Measurements from ENCODE around the gene LRP1B.
"Not testable (repeated sequence)": the region's sequence is repeated elsewhere in the genome, so short reads cannot be mapped to it uniquely, and the experiment has no call there.

The LRP1B gene

DNA sequence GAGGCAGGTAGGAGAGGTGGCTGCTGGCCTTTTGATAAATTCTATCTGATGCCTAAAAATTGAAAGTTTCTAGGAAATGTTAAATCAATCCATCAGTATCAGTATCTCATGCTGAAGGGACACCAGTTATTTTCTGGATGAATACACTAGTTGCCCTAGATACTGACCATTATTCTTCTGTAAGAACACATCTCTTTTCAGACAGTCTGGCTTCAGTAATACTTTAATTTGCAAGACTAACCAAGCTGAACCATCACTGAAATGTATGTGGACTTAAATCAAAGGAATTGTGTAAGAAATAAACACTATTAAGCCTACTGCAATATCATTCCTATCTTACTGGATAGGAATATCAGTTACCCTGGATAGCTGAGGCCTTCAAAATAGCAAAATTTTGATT, 1546.3 kb downstream of the LRP1B start:
- no peak overlapping the region for H3K4me3 ChIP-seq (ENCODE audit: low read length)
- TF ChIP-seq ZNF274 (IDR thresholded peaks at IDR 0.05; ENCODE audit: low read depth, low read length) = no peak

DNA sequence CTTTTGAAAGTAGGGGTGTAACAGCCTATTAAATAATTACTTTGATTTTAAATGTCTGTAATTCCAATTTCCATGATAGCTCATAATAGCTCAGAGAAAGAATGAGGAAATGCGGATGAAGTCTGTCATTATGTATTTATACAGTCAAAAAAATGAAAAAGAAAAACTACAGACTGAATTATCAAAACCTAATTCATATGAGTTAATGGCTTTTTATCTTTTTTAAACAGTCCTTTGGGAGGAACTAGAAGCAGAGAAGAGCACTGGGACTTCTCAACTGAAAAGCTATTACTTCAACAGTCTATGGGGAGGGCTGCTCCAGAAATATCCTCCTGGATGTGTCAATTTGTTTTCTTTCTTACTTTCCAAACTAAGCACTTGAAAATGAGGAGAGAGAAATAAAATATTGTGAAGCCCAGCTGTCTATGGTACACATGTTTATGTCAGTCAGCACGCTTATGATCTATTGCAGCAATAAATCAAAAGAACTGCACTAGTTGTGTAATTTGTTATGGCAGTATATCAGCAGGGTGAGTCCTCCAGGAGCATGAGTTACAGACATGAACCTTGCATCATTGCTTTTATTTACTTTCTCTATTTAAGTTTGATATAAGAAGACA, 1550.2 kb downstream of the LRP1B start:
- no peak overlapping the region for H3K4me3 ChIP-seq (ENCODE audit: low read length)
- no peak for TF ChIP-seq ZNF274 (IDR thresholded peaks at IDR 0.05; ENCODE audit: low read depth, low read length)

DNA sequence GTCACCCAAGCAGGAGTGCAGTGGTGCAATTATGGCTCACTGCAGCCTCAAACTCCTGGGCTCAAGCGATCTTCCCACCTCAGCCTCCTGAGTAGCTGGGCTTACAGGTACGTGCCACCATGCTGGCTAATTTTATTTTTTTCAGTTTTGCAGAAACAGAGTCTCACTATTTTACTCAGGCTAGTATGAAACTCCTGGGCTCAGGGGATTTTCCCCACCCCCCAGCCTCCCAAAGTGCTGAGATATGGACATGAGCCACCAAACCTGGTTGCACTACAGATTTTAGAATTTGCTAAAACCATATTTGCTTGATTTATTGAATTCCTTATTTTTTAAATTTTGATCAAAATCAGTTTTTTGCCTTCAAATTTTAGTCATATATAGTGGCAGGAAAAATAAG, 1553.4 kb downstream of the LRP1B start:
- no peak for TF ChIP-seq ZNF274 (IDR thresholded peaks at IDR 0.05; ENCODE audit: low read depth, low read length)
- no peak overlapping the region for H3K4me3 ChIP-seq (ENCODE audit: low read length)

DNA sequence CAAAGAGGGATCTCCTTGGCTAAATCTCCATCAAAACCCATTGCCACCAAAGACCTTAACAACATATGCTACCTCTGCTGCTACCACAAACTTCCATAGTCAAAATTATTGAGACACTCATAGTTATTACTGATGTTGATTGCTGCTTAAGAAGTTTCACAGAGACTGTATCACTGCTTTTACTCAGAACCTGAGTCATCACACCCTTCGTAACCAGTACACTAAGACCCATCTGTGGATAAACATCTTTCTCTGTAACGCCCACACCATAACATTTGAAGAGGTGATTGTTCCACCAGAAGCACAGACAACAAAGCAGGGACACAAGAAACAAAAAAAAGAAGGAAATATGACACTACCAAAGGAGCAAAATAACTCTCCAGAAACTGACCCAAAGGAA, 1563.1 kb downstream of the LRP1B start:
- no peak for TF ChIP-seq ZNF274 (IDR thresholded peaks at IDR 0.05; ENCODE audit: low read depth, low read length)
- H3K4me3 ChIP-seq (ENCODE audit: low read length) = no peak overlapping the region

DNA sequence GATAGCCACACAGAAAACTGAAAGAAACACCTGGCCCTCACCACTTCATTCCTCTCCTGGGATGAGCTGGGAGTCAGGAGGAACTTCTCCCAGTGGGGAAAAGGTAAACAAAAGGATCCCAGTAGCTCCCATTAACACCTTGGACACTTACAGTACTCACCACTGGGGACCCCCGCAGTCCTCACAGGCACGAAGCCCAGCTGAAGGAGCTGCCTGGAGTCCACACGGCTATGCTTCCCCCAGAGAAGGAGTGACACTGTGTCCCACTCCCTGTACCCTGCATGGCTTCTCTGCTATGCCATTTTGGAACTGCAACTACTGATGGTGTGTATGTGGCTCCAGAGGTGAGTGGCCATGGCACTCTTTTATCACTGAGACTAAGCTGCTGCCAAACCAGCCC, 1565.1 kb downstream of the LRP1B start:
- TF ChIP-seq ZNF274 (IDR thresholded peaks at IDR 0.05; ENCODE audit: low read depth, low read length) = no peak

DNA sequence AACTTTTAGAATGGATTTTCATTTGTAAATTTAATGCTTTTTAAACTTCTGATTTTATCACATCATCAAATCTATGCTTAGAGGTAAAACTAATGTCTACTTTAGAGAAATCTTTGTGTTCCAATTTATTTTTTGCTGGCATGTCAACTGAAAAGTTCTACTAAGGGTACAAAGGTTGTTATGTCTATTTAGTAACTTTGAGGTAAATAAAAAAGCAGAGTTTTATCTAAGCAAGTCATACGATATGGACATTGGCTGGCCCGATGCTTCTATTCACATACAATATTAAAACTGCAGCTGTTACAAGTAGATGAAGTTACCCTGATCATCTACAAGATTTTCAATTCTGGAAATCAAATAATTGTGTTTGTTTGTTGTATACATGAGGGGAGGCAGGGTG, 1575.1 kb downstream of the LRP1B start:
- H3K4me3 ChIP-seq (ENCODE audit: low read length) = no peak overlapping the region
- no peak for TF ChIP-seq ZNF274 (IDR thresholded peaks at IDR 0.05; ENCODE audit: low read depth, low read length)

More for the DNA sequence above, 1565.1 kb downstream of the LRP1B start:
- no peak overlapping the region for H3K4me3 ChIP-seq (ENCODE audit: low read length)

DNA sequence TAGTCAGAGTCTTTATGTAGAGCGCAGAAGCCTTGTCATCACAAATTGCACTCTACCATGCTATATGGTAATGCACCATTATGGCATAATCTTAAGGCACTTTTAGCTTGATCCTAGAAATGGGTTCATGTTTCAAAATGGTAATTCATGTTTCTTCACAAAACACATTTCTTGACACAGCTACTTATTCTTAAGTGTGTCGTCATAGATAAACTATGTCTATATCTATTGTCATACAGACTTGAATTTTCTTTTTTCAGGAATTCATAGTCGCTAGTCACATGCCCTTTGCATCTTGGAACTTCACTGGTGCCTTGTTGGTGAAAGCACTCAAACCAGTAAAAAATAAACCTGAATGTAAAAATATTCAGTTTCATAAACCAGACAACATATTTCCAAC, 1578.2 kb downstream of the LRP1B start:
- H3K4me3 ChIP-seq (ENCODE audit: low read length) = no peak overlapping the region
- no peak for TF ChIP-seq ZNF274 (IDR thresholded peaks at IDR 0.05; ENCODE audit: low read depth, low read length)

DNA sequence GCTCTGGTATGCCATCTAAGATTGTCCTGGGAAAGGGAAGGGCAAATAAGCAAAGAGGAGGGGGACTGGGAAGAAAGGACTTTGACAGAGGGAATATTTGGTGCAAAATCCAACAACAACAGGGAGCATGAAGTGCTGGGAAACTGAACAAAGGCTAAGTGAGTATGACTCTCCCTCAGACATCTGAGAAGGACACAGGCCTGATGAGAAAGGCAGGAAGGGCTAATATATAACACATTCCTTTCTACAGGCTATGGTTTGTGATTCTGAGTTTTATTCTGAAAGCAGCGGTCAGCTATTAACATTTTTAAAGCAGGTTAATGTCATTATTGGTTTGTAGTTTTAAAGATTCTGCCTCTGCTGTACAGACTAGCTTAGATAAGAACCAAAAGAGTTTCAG, 1579.5 kb downstream of the LRP1B start:
- no peak for TF ChIP-seq ZNF274 (IDR thresholded peaks at IDR 0.05; ENCODE audit: low read depth, low read length)
- H3K4me3 ChIP-seq (ENCODE audit: low read length) = no peak overlapping the region

DNA sequence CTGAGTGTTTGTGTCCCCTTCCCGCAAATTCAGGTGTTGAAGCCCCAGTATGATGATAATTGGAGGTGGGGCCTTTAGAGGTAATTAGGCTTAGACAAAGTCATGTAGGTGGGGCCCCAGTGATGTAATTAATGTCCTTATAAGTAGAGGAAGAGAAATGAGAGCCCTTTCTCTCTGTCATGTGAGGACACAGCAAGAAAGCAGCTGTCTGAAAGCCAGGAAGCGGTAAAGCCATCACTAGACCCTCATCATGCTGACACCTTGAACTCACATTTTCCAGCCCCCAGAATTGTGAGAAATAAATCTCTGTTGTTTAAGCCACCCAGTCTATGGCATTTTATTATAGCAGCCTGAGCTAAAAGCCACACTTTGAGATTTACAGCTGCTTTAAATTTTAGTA, 1580.0 kb downstream of the LRP1B start:
- no peak overlapping the region for H3K4me3 ChIP-seq (ENCODE audit: low read length)
- no peak for TF ChIP-seq ZNF274 (IDR thresholded peaks at IDR 0.05; ENCODE audit: low read depth, low read length)

DNA sequence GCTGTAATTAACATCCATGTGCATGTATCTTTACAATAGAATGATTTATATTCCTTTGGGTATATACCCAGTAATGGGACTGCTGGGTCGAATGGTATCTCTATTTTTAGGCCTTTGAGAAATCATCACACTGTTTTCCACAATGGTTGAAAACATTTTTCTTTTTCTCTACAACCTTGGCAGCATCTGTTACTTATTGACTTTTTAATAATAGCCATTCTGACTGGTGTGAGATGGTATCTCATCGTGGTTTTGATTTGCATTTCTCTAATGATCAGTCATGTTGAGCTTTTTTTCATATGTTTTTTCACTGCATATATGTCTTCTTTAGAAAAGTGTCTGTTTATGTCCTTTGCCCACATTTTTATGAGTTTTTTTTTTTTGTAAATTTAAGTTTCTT, 1586.0 kb downstream of the LRP1B start:
- H3K4me3 ChIP-seq (ENCODE audit: low read length) = not testable (repeated sequence)

DNA sequence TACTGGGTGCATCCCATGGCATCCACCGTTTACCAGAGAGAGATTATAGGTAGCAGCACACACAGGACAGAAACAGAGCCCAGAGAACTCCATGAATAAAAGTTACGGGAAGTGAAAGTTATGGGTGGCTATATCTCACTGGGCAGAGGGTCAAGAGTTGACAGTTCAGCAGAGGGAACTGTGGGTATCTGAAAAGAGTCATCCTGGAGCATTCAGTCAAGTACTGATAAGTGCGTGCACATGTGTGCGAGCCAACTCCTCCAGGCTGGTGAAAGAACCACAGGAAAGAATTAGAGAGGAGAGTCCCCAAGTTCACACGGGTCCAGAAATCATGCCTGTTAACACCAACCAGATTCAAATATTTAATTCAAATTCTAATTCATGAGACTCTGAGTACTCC, 1588.2 kb downstream of the LRP1B start:
- H3K4me3 ChIP-seq (ENCODE audit: low read length) = no peak overlapping the region
- TF ChIP-seq ZNF274 (IDR thresholded peaks at IDR 0.05; ENCODE audit: low read depth, low read length) = no peak

DNA sequence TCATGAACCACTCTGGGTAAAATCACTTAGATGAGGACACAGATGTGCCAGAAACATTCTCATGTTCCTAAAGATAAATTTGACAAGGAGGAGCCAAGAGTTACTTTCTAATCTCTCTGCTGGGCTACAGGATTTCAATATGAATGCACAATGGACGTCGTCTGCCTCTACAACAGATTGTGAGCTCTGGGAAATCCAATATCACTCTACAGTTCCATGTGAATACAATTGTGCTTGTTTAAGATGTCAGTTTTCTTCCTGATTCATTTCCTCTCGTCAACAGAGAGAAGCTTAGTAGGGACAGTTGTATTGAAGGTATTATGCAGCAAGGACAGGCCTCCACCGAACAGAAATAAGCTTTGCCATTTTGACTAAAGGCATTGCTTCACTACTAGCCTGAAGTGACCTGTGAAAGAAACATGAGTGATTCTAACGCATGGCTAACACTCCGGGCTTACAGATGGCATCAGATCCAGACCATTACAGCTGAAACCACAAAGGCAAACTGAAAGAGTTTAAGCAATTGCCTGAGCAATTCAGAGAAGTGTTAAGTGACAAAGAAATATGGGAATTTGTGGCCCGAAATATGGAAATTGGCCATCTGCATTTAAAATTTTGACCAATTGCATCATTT, 1591.5 kb downstream of the LRP1B start:
- H3K4me3 ChIP-seq (ENCODE audit: low read length) = no peak overlapping the region
- TF ChIP-seq ZNF274 (IDR thresholded peaks at IDR 0.05; ENCODE audit: low read depth, low read length) = no peak

DNA sequence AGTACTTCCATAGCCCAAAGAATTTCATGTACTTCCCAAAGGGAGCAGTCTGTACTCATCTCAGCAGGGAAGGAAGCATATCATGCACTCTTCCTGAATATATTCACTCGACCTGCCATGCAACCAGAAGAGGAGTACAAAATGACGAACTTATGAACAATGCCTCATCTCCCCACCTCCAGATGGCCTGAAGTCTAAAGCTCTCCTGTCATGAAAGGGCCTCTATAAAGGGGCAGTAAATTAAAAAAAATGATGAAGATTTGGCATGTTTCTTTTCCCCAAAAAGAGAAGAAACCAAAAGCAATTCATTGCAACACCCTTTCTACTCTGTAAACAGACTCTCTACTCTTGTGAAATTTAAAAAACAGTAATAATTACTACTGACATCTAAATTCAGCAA, 1601.1 kb downstream of the LRP1B start:
- no peak for TF ChIP-seq ZNF274 (IDR thresholded peaks at IDR 0.05; ENCODE audit: low read depth, low read length)
- H3K4me3 ChIP-seq (ENCODE audit: low read length) = no peak overlapping the region

DNA sequence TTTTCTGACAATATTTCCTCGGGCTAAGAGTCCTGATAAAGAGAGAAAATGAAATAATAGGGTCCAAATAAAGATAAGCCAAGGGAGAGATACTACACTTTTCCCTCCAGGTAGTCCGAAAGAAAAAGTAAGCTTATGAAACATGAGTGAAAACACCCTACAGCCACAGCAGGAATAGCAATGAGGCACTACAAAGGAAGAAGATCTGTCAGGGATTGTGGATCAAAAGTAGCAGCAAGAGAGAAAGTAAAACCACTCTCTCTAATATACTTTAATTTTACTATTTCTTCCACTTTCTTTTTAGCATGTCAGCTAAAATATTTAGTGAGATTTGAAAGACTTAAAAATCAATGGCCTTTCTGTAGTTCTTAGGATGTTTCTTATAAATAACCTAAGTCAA, 1601.8 kb downstream of the LRP1B start:
- H3K4me3 ChIP-seq (ENCODE audit: low read length) = no peak overlapping the region

DNA sequence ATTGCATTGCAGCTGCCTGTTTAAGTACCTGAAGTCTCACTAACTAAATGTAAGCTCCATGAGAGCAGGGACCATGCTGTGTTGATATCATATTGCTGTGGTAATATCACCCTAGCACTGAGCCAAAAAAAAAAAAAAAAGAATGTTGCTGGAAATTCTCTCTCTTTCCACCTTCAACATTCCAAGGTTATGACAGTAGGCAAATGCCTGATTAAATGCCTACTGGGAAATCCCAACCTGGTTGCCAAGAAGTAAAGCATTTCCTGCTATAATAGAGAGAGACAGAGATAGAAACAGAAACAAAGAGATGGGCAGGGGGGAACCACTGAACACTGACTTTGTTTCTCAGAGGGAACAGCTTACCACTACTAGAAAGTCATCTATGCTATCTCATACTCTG, 1604.2 kb downstream of the LRP1B start:
- TF ChIP-seq ZNF274 (IDR thresholded peaks at IDR 0.05; ENCODE audit: low read depth, low read length) = no peak
- H3K4me3 ChIP-seq (ENCODE audit: low read length) = no peak overlapping the region

More for the DNA sequence above, 1601.8 kb downstream of the LRP1B start:
- no peak for TF ChIP-seq ZNF274 (IDR thresholded peaks at IDR 0.05; ENCODE audit: low read depth, low read length)

DNA sequence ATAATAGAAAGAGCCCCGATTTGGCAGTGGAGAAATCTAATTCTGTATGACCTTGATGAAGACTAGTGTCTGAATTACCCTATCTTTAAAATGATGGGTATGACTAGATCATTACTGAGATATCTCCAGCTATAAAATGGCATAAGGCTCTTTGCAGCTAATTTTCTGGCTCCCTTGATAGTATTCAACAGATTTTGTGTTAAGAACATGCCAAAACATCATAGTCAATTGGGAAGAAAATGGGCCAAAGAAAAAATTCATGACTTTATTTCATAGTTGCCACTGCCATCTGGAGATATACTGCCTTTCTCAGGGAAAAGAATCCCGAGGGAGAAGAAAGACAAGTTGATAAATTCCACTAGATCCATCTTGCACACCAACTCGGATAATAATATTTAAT, 1618.7 kb downstream of the LRP1B start:
- no peak for TF ChIP-seq ZNF274 (IDR thresholded peaks at IDR 0.05; ENCODE audit: low read depth, low read length)

More for the DNA sequence above, 1618.7 kb downstream of the LRP1B start:
- no peak overlapping the region for H3K4me3 ChIP-seq (ENCODE audit: low read length)

Data from GM08714 (cell line).